ENCODE measurements around the gene DDX59.
"Not testable (repeated sequence)": the region's sequence is repeated elsewhere in the genome, so short reads cannot be mapped to it uniquely, and the experiment has no call there.

The DDX59 gene

DNA sequence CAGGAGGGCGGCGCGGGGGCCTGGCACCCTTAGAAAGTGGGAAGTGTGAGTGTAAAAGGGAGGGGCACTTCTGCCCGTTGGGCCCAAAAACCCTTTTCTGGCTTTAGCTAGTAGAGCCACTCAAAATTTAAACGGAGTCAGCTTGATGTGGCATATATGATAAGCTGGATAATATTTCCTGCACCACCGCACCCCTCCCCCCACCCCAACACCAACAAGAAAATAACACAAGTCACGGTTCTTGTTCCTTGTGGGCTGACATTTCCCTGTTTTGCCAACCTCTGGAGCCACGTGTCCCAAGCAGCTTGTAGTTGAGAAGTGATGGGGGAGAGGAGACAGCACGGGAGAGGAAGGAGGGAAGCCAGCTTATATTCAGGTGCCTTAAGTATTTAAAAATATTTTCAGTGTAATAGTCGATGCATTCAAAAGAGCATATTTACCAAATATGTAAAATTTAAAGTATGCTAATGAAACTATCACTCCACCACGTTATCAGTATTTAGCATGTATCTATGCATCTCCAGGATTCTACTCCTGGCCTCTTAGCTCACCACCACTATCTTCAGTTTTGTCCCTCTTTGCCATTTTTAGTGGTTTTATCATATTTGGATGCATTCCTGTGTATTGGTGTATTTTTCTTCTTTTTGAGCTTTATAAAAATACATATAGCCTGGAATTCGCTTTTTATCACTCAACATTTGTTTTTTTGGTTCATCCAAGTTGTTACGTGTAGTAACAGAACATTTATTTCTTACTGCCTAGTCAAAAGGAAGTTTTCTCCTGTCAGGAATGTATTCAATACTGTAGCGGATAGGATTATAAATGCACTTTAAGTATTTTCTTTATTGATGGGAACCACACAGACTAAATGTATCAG, 773 bp upstream of the DDX59 start:
- DNase-seq (ENCODE audit: low spot score) = peak; percentile 48

DNA sequence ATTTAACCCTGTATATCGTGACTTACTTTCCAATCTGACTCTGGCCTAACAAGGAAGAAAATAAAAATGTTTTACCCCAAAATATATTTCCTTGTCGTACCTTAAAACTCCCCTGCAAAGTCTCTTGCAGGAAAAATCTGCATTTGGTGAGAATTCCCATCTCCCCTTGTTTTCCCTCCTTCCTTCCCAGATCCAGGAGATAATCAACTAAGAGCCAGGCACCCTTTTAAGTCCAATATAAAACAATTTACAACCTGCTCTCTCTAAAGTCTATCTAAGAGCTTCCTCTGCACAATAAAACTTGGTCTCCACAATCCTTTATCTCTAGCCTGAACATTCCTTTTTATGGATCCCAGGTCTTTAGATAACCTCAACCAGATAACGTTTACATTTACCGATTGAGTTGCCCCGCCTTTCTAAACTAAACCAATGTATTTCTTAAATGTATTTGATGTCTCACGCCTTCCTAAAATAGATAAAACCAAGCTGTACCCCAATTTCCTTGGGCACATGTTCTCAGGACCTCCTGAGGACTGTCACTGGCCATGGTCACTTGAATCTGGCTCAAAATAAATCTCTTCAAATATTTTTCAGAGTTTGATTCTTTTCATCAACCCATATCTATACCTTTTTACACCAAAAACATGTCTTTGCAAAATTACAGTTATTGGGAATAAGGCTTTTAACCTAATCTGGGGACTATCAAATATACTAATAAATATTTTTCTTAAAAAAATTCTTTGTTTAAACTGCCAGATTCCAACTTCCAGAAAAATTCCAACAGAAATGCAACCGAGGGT, 993 bp downstream of the DDX59 start:
- DNase-seq (ENCODE audit: low spot score) = no peak

DNA sequence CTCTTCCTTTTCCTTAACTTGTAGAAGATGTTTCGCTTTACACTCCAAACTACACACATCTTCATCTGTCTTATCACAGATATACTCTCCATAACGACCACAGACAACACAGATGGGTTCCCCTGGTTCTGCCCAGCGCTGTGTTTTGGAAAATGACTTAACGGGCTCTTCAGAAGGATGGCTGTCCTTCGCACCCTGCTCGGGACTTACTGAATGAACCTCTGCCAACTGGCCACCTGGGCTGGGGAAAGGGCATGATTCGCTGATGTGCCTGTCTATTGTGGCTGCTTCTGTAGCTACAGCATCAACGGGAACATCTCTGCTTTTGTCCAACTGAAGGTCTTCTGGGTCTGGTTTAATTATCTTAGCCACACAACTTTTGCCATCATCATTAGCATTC, 3.4 kb downstream of the DDX59 start:
- DNase-seq (ENCODE audit: low spot score) = no peak

- no peak for DNase-seq (ENCODE audit: low spot score)
Measured at GRCh38 chr1:200665861-200666260, 3.8 kb downstream of the DDX59 start.

DNA sequence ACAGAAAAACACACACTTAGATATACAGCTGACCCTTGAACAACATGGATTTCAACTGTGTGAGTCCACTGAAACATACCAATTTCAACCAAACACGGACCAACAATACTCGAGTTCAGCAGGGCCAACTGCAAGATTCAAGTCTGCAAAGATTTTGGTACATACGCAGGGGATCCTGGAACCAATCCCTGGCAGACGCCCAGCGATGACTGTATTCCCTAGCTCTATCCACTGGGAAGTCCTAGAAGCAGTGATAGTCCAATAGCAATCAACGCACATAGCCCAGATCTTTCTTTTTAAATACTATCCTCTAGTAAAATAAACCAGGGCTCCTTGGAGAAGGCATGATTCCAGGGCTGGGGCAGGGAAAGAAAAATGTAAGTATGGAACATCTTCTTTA, 9.0 kb downstream of the DDX59 start:
- DNase-seq (ENCODE audit: low spot score) = peak; percentile 14

DNA sequence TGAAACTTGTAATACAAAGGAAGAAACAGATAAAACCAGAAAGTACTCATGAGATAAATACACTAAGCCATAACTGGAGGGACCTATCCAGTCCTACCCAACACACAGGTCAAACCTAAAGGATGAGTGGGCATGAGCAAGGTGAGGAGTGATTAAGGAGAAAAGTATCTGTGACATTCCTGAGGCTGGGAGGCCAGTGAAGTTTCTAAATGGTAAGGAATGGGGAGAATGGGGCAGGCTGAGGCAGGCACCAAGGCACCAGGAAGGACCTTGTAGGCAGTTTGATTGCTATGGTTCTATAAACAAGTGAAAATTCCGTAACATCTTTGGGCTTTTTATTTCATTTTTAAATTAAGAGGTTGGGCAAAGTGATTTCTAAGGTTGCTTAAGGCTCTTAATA, 10.4 kb downstream of the DDX59 start:
- peak; percentile 9 for DNase-seq (ENCODE audit: low spot score)

- no peak for DNase-seq (ENCODE audit: low spot score)
Measured at GRCh38 chr1:200658037-200658818, 11.5 kb downstream of the DDX59 start.

DNA sequence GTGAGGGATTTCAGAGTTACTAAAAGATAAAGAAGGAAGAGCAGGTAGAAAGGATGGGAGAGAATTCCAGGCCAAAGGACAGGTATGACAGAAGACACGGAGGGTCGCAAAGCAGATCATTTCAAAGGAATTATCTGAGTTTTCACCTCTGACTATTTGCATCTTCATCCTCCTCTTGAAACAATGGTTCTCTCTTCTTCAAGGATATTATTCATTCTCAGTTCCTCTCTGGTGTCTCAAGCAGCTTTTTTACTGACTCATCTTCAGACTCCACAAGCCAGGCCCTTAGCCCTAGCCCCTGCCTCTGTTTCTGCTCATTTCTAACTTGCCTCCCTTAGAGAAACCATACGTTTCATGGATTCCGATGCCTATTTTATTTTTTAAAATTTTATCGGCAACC, 15.0 kb downstream of the DDX59 start:
- no peak for DNase-seq (ENCODE audit: low spot score)

DNA sequence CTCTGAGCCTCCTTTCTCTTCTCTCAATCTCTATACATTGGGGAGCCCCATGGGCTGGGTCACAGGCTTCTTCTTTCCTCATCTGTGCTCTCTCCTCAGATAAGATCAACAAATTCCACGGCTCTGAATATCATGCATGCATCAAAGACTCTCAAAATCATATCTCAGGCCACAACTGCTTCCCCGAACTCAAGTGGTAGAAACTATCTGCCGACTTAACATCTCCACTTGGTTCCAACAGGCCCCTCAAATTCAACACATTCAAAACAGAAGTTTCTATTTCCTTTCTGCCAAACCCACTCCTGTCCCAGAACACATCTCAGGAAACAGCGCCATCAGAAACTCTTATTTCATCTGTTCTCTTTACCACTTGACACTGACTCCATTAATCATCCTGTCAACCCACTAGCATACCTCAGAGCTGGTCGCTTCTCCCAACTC, 16.7 kb downstream of the DDX59 start:
- no peak for DNase-seq (ENCODE audit: low spot score)

DNA sequence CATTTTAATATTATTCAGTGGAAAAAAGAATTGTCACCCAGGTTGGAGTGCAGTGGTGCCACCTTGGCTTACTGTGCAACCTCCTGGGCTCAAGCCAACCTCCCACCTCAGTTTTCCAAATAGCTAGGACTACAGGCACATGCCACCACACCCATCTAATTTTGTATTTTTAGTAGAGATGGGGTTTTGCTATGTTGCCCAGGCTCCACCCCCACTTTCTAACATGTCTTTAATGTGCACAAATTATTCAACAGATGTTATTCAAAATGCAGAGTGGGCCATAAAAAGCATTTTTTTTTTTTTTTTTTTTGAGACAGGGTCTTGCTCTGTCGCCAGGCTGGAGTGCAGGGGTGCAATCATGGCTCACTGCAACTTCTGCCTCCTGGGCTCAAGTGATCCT, 17.3 kb downstream of the DDX59 start:
- no peak for DNase-seq (ENCODE audit: low spot score)

GRCh38 chr1:200646515-200646914, 23.2 kb downstream of the DDX59 start:
- no peak for DNase-seq (ENCODE audit: low spot score)

GRCh38 chr1:200644021-200644420, 25.7 kb downstream of the DDX59 start:
- no peak for DNase-seq (ENCODE audit: low spot score)

GRCh38 chr1:200642481-200642880, 27.2 kb downstream of the DDX59 start:
- no peak for DNase-seq (ENCODE audit: low spot score)

DNA sequence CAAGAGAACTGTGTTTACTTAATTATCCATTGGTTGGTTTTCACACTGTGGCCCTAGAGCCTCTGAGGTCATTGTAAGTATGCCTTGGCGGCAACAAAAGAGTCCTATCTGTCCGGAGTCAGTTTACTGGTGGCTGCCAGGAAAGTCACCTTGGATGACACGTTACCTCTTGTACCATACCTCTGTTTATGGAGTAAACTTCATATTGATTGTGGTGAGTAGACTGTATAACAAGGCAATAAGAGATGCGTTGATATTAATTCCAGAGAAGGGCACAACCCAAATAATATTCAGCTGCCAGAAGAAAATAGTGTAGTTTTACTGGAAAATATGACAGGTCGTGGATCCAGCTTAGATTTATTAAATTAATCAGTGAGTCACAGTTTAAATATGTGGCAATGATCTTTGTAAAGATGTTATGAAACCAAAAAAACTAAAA, 28.7 kb downstream of the DDX59 start:
- peak; percentile 14 for DNase-seq (ENCODE audit: low spot score)

DNA sequence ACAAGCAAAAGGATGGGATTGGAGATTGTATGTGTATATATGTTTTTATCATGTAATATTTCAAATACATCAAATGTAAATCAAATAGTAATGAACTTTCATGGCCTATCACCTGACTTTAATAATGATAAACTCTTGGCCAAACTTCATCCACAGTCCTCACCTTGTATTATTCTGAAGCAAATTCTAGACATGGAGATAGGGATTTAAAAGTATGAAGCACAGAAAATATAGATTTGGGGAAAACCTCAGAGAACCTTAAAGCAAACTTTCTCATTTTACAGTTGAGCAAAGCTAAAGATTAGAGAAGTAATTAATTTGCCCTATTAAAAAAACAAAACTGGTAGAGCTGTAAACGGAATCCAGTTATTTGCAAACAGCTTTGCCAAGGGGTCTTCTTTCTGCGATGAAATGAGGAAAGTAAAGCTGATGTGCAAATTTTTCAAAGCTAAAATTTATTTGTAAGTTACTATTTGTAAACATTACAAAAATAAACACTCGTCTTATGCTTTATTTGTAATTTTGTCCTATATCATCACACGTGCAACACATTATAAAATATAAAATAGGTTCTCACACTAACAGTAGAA, 29.2 kb downstream of the DDX59 start:
- DNase-seq (ENCODE audit: low spot score) = no peak

DNA sequence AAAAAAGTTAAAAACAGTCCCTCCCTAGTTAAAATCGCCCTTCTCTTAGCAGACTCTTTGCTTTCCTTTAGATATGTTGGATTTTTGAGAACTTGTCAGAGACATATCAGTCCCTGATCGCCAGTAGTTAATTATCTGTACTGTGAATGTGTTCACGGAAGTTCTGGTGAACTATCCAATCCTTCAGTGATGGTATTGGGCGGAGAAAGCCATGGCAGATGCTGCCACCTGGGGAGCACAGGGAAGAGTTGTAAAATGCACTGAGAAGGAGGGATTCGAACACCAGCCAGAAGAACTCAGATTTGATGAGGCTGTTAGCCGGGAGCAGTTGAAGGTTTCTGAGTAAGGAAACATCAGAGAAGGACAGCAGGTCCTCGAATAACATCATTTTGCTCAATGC, 31.6 kb downstream of the DDX59 start:
- DNase-seq (ENCODE audit: low spot score) = no peak

GRCh38 chr1:200636681-200637080, 33.0 kb downstream of the DDX59 start:
- no peak for DNase-seq (ENCODE audit: low spot score)

- DNase-seq (ENCODE audit: low spot score) = no peak
Measured at GRCh38 chr1:200634261-200635122, 35.2 kb downstream of the DDX59 start.

GRCh38 chr1:200631375-200631774, 38.3 kb downstream of the DDX59 start:
- no peak for DNase-seq (ENCODE audit: low spot score)

- DNase-seq (ENCODE audit: low spot score) = not testable (repeated sequence)
Measured at GRCh38 chr1:200630515-200630899, 39.2 kb downstream of the DDX59 start.

Measured in AG20443 (cell line).